Stimulated activated CD8-positive, alpha-beta memory T cell treated with anti-CD3 and anti-CD28 coated beads, Interleukin-7, amount 100 ng/mL, for 48 hours (primary cell): ENCODE data around the gene GNGT2.
"Not testable (repeated sequence)": the region's sequence is repeated elsewhere in the genome, so short reads cannot be mapped to it uniquely, and the experiment has no call there.

Experiments
- DNase-seq, 2 donors: peaks; one replicate each; pipeline ENCODE4 v3.0.0-alpha.2; 2020; ENCODE audit warnings: low read depth in 1 of 2; ENCODE audit errors: extremely low read depth in 1 of 2

The GNGT2 gene

DNA sequence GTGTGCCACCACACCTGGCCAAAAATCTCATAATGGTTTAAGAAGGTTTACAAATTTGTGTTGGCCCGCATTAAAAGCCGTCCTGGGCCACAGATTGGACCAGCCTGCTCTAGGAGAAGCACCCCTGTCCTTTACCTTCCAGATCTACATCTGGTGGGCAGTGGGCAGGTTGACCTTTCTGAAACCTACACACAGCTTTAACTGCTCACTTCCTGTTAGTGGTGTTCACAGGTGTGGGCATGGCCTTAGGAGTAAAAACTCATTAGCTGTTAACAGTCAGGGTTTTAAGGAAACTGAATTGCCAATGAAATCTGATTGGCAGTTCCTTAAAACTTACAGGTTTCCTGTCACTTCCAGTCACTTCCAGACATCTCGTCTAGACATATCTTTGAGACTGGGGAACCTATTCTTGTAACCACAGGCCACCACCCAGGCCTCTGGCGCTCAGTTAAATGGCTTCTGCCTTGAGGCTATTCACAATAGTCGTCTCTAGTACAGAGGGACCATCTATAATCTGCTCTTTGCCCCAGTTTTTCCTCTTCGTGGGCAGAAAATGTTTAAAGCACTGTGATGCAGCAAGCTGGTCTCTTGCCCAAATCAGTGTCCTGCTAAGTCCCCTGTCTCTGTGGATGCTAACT, 29.3 kb downstream of the GNGT2 start:
- DNase-seq: no peak

DNA sequence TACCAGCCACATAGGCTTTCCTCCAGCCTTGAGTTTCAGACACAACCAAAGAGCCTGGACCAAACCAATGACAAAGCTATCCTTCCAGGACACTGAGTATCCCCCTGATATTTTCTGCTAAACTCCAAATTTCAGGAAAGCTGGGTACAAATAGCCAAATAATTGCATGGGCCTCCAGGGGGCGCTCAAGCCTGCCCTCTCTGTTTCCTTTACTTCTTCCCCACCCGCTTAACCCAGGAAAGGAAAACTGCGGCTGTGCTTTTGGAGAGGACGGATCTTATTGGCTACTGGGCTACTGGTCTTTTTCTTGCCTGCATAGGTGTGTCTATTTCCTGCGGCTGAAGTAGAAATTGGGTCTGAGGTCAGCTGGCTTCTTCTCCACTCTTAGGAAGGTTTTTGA, 30.1 kb downstream of the GNGT2 start:
- peak; percentile 18 to 44 for DNase-seq

DNA sequence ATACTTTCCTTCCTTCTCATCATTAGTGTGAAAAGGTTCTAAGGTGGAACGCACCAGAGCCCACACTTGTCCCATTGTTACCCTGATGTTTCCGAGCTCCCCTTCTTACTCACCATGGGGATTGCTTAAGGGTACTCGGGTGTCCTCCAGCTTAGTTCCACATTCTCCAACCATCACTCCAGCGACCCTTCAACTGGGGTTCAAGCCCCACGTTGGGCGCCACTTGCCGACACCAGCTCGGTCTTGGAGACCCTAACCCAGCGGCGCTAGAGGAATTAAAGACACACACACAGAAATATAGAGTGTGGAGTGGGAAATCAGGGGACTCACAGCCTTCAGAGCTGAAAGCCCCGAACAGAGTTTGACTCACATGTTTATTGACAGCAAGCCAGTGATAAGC, 34.4 kb downstream of the GNGT2 start:
- DNase-seq: not testable (repeated sequence)

DNA sequence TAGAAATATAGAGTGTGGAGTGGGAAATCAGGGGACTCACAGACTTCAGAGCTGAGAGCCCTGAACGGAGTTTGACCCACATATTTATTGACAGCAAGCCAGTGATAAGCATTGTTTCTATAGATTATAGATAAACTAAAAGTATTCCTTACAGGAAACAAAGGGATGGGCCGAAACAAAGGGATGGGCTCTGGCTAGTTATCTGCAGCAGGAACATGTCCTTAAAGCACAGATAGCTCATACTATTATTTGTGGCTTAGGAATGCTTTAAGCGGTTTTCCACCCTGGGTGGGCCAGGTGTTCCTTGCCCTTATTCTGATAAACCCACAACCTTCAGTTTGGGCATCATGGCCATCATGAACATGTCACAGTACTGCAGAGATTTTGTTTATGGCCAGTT, 39.7 kb downstream of the GNGT2 start:
- not testable (repeated sequence) for DNase-seq

DNA sequence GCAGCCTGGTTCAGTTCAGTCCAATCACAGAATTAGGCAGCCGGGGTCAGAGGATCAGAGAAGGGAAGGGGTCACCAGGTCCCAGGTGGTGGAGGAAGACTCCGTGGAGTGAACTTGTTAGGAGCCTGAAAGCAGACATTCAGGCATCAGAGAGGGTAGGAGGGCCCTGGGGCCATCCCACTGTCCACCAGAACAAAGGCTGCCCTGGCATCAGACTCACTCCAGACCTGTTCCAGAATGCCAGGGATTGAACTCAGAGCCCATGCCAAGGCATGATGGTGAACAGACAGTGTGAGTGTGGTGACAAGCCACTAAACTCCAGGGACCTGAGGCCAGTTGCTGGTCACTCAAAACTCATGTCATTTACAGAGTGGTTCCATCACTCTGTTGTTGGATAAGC, 40.2 kb downstream of the GNGT2 start:
- no peak for DNase-seq

DNA sequence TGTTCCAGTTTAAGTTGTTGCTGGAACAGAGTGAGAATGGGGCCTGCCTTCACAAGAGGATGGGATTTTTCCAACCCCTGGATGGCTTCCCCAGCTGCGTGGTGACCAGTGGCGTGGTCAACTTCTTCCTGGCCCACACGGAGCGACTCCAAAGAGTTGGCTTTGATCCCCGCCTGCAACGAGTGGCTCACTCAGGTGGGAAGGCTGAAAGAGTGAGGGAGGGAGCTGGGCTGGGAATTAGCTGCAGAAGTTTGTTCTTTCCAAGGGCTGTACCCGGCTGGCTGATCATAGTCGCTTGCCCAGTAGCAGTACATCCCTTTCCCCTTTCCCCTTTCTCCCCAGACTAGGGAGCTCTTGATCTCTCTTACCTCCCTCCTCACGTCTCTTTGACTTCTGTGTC, 41.7 kb downstream of the GNGT2 start:
- DNase-seq: no peak

DNA sequence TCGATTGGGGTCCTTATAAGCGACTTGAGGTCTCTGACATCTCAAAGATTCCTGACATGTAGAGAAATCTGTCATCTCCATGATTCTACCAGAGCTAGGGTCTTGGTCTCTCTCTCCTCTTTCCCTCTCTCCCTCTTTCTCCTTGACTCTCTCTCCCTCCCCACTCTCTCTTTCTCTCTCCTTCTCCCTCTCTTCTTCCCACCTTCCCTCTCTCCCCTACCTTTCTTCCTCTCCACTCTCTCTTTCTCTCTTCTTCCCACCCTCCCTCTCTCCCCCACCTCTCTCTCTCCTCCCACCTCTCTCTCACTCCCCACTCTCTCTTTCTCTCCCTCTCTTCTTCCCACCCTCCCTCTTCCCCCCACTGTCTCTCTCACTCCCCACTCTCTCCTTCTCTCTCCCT, 45.2 kb downstream of the GNGT2 start:
- DNase-seq: no peak

DNA sequence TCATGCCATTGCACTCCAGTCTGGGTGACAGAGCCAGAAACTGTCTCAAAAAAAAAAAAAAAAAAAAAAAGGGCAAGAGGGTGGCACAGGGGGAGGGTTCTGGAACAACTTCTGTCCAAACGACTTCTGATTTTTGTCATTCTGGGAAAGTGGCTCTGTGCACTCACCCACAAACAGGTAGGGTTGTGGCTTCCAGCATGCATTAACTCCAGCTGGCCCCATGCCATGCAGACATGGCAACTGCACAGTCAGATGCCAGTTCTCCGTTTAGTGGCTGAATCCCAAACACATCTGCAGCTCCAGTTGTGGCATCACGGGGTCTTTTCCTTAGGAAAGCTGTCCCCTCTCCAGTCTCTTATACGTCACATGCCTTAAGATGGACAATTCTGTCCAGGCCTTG, 47.5 kb downstream of the GNGT2 start:
- no peak for DNase-seq

DNA sequence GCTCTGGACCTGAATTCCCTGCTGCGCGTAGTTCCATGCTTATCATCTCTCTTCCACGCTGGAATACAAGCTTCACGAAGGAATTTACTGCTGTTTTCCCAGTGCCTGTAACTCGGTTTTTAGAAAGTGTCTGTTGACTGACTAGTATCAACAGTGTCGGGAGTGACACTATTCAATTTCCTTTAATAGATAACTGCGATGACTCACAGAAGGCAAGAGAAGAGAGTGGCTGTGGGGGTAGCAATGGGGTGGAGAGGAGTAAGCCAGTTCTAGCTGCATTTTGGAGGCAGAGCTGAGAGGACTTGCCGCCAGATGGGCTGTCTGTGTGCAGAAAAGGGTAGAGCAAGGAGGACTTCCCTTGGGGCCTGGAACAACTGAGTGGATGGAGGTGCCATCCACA, 52.6 kb downstream of the GNGT2 start:
- DNase-seq: no peak

DNA sequence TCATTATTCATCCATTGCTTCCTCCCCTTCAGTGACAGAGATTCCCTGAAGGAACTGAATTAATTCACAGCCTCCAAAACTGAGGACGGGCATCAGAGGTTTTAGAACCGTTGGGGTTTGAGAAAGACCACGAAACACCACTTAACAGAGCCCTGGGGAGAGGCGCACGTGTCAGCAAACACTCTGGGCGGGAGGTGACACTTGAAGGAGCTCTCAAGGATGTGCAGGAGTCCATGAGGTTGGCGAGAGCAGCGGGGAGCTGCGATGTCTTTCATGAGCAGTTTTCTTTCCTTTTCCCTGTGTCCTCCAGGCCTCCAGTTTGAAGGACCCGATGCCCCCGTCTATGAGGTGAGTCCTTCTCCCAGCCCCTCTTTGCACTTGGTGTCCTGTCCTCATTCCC, 54.1 kb downstream of the GNGT2 start:
- DNase-seq: no peak
